OCI-LY7 (cell line): ENCODE results near the gene KCNMB2. TPM values are rescaled to one million over a fixed set of nuclear protein-coding genes. Genes with fewer than 3 reads are reported as not detected.

Source experiments
- BruUV-seq: library from RNA; stranded (reverse); fragments of 400-500 nt; replicated peaks from 2 replicates; lab custom pipeline; 2021; lab: Mats Ljungman, UMichigan
- CTCF ChIA-PET: fragments of 300-600 bp; sonication (Branson Sonifier 250); formaldehyde crosslinking; loops from one replicate; lab custom pipeline; 2022; ENCODE audit warnings: antibody characterized with exemption; ENCODE audit not compliant: unreplicated experiment; lab: Charles Lee
- POLR2A ChIA-PET: fragments of 300-600 bp; sonication (Branson Sonifier 250); formaldehyde crosslinking; loops from one replicate; lab custom pipeline; 2022; ENCODE audit warnings: antibody characterized with exemption; lab: Charles Lee
- DNase-seq: peaks from one replicate; pipeline ENCODE4 v3.0.0-alpha.2; 2015; ENCODE audit warnings: low spot score
- H2AFZ ChIP-seq: fragments of 200-600 bp; sonication (generic), shearing (Covaris generic); 2 replicates; pipeline ENCODE4 v1.6.1; 2014; ENCODE audit warnings: mild to moderate bottlenecking, antibody characterized with exemption, low read length, moderate library complexity
- H3K27ac ChIP-seq: fragments of 200-600 bp; sonication (generic); 2 replicates; pipeline ENCODE4 v1.5.1; 2014; ENCODE audit warnings: mixed run types, low read depth, mild to moderate bottlenecking, moderate library complexity, low read length, inconsistent platforms; ENCODE audit not compliant: poor library complexity, severe bottlenecking
- H3K36me3 ChIP-seq: fragments of 200-600 bp; sonication (generic); 2 replicates; pipeline ENCODE4 v1.6.1; 2014; ENCODE audit warnings: mild to moderate bottlenecking, antibody characterized with exemption, low read length, moderate library complexity, mixed read lengths; ENCODE audit not compliant: insufficient read depth
- H3K4me1 ChIP-seq: fragments of 200-600 bp; sonication (generic); 2 replicates; pipeline ENCODE4 v1.5.1; 2014; ENCODE audit warnings: mild to moderate bottlenecking, low read length; ENCODE audit not compliant: insufficient read depth, poor library complexity, severe bottlenecking
- H3K4me2 ChIP-seq: fragments of 200-600 bp; sonication (generic); 2 replicates; pipeline ENCODE4 v1.6.1; 2014; ENCODE audit warnings: mild to moderate bottlenecking, low read length
- H3K4me3 ChIP-seq: fragments of 200-600 bp; sonication (generic); 2 replicates; pipeline ENCODE4 v1.5.1; 2014; ENCODE audit warnings: mild to moderate bottlenecking, low read depth, low read length; ENCODE audit not compliant: poor library complexity, severe bottlenecking
- H3K79me2 ChIP-seq: fragments of 200-600 bp; sonication (generic); 2 replicates; pipeline ENCODE4 v1.6.1; 2016; ENCODE audit warnings: low read depth, mild to moderate bottlenecking, low read length, moderate library complexity, mixed read lengths; ENCODE audit not compliant: insufficient read depth
- H3K9me2 ChIP-seq: fragments of 200-600 bp; sonication (generic); 2 replicates; pipeline ENCODE4 v1.6.1; 2016; ENCODE audit warnings: mild to moderate bottlenecking, low read length, mixed read lengths; ENCODE audit not compliant: insufficient read depth
- H3K9me3 ChIP-seq: fragments of 200-600 bp; sonication (generic); 2 replicates; pipeline ENCODE4 v1.6.1; 2014; ENCODE audit warnings: mild to moderate bottlenecking, mixed run types, low read length, mixed read lengths
- H4K20me1 ChIP-seq: fragments of 200-600 bp; sonication (generic); 2 replicates; pipeline ENCODE4 v1.6.1; 2014; ENCODE audit warnings: mild to moderate bottlenecking, antibody characterized with exemption, low read length, moderate library complexity, mixed read lengths; ENCODE audit not compliant: insufficient read depth
- EZH2phosphoT487 ChIP-seq: fragments of 200-600 bp; sonication (generic); IDR thresholded peaks from 2 replicates; pipeline ENCODE4 v1.6.1; 2018; ENCODE audit warnings: low read depth, borderline replicate concordance, mild to moderate bottlenecking, mixed run types, antibody characterized with exemption, low read length, moderate library complexity, mixed read lengths
- intact Hi-C: fragments of 100-400 bp; cut with micrococcal nuclease; formaldehyde crosslinking; loops from one replicate; pipeline ENCODE4 v1.10.0; 2022; ENCODE audit not compliant: unreplicated experiment
- total RNA-seq, 2 experiments: library from RNA; depleted of rRNA in 1 of 2; stranded (reverse); fragments of >200 nt in 1 of 2; shearing (Covaris generic) in 1 of 2; gene quantifications; 2 replicates each; pipeline ENCODE4 v1.2.3, GENCODE V29; 2014 to 2022
- TF ChIP-seq, protein P1 (sequence below): fragments of 200-600 bp; sonication (generic); conservative IDR thresholded peaks from 2 replicates; pipeline ENCODE4 v1.5.1; 2014; ENCODE audit warnings: mild to moderate bottlenecking, antibody characterized with exemption, low read length, moderate library complexity, mixed read lengths

KCNMB2 gene
- total RNA-seq, 2 experiments from 2014 or later = not detected

DNA sequence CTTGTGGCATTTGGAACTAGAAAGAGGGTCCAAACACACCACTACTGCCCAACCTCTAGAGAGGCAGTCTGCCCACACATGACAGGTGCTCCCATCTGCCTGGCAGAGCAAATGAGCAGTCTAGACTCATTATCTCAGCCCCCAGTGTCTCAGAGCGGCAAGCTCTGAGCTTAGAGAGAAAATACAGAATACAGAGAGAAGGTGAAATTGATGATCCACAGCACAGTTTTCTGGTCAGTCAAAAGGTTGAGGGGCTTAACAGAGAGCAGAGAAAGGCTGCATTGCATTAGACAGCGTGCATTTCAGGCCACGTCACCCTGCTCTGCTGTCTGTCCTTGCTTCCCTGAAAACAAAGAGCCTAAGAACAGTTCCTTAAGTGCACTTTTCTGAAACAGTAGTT, 135.1 kb downstream of the KCNMB2 start:
- no peaks in the 10 kb centered on the region for H3K36me3 ChIP-seq
- H3K9me3 ChIP-seq = no peaks in the 10 kb centered on the region
- TF ChIP-seq, protein P1, sequence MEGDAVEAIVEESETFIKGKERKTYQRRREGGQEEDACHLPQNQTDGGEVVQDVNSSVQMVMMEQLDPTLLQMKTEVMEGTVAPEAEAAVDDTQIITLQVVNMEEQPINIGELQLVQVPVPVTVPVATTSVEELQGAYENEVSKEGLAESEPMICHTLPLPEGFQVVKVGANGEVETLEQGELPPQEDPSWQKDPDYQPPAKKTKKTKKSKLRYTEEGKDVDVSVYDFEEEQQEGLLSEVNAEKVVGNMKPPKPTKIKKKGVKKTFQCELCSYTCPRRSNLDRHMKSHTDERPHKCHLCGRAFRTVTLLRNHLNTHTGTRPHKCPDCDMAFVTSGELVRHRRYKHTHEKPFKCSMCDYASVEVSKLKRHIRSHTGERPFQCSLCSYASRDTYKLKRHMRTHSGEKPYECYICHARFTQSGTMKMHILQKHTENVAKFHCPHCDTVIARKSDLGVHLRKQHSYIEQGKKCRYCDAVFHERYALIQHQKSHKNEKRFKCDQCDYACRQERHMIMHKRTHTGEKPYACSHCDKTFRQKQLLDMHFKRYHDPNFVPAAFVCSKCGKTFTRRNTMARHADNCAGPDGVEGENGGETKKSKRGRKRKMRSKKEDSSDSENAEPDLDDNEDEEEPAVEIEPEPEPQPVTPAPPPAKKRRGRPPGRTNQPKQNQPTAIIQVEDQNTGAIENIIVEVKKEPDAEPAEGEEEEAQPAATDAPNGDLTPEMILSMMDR = no peak
- TF ChIP-seq EZH2phosphoT487 = no peak
- ChIA-PET CTCF (no interaction called here), POLR2A (interaction anchor here (0.5 kb wide), 1 partner anchor 25 kb away, joined by 3 read pairs; no protein-coding TSS in a partner anchor)
- no peaks in the 10 kb centered on the region for H4K20me1 ChIP-seq
- H2AFZ ChIP-seq = no peak overlapping the region
- H3K4me1 ChIP-seq = no peaks in the 10 kb centered on the region
- H3K4me3 ChIP-seq = no peak overlapping the region
- no peak overlapping the region for H3K4me2 ChIP-seq
- no peak for DNase-seq
- no TSS peak for BruUV-seq
- H3K27ac ChIP-seq = no peak overlapping the region
- intact Hi-C loops = no loop called here
- no peaks in the 10 kb centered on the region for H3K79me2 ChIP-seq
- no peaks in the 10 kb centered on the region for H3K9me2 ChIP-seq

DNA sequence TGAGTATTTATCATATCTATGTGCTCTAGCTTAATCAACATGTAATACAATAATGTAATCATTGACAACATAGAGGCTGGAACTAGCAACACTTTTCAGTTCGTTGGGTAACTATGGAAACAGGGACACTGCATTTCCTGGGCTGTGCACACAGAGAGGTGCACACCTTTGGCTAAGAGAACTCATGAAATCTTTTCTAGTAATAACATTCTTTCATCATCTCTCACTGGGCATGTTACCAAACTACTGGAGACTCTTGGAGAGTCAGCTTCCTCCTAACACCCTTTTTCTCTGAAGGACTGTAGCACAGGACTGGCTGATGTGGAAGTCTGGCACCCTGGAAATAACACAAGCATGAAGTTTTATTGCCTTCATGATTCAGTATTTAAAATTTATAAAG, 135.6 kb downstream of the KCNMB2 start:
- Histone ChIP-seq H3K4me1 (no peaks in the 10 kb centered on the region), H3K4me2 (no peak overlapping the region), H3K4me3 (no peak overlapping the region), H3K36me3 (no peaks in the 10 kb centered on the region), H3K79me2 (no peaks in the 10 kb centered on the region), H3K9me3 (no peaks in the 10 kb centered on the region), H3K27ac (no peak overlapping the region), H4K20me1 (no peaks in the 10 kb centered on the region), H3K9me2 (no peaks in the 10 kb centered on the region), H2AFZ (no peak overlapping the region)
- CTCF ChIA-PET = no interaction called here
- TF ChIP-seq, protein P1 = no peak
- no peak for TF ChIP-seq EZH2phosphoT487
- intact Hi-C loops = no loop called here
- DNase-seq = no peak
- BruUV-seq = no TSS peak
- POLR2A ChIA-PET = interaction anchor here (0.5 kb wide), 1 partner anchor 25 kb away, joined by 3 read pairs; no protein-coding TSS in a partner anchor

DNA sequence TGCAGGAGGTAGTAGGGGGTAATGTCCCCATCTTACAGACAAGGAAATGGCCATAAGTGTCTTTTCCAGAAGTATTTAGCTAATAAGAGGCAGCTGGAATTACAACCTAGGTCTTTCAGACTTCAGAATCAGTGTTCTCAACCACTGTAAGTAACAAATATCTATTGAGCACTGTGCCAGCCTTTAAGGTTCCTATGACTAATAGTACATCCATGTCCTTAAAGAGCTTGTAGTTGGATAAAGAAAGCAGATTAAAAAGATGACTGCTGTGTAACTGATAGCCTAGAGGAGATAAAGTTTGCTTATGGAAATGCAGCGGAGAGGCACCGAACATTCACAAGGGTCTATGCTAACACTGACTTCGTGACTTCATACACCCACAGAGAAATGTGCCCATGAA, 136.0 kb downstream of the KCNMB2 start:
- Histone ChIP-seq H3K4me1 (no peaks in the 10 kb centered on the region), H3K9me3 (no peaks in the 10 kb centered on the region), H3K4me3 (no peak overlapping the region), H3K79me2 (no peaks in the 10 kb centered on the region), H3K36me3 (no peaks in the 10 kb centered on the region), H3K27ac (no peak overlapping the region), H3K9me2 (no peaks in the 10 kb centered on the region), H2AFZ (no peak overlapping the region), H3K4me2 (no peak overlapping the region), H4K20me1 (no peaks in the 10 kb centered on the region)
- DNase-seq = no peak
- intact Hi-C loops = no loop called here
- BruUV-seq = no TSS peak
- POLR2A ChIA-PET = interaction anchor here (0.6 kb wide), 2 partner anchors 148 to 405 kb away, joined by 3 read pairs; no protein-coding TSS in a partner anchor
- CTCF ChIA-PET = no interaction called here
- TF ChIP-seq, protein P1 = no peak
- TF ChIP-seq EZH2phosphoT487 = no peak
